ENCODE measurements around the gene HOXB5. TPM values are rescaled to one million over a fixed set of nuclear protein-coding genes. Genes with fewer than 3 reads are reported as not detected.

HOXB5 gene
- total RNA-seq, 1 experiment from 2014 or later, result 19.8 TPM

DNA sequence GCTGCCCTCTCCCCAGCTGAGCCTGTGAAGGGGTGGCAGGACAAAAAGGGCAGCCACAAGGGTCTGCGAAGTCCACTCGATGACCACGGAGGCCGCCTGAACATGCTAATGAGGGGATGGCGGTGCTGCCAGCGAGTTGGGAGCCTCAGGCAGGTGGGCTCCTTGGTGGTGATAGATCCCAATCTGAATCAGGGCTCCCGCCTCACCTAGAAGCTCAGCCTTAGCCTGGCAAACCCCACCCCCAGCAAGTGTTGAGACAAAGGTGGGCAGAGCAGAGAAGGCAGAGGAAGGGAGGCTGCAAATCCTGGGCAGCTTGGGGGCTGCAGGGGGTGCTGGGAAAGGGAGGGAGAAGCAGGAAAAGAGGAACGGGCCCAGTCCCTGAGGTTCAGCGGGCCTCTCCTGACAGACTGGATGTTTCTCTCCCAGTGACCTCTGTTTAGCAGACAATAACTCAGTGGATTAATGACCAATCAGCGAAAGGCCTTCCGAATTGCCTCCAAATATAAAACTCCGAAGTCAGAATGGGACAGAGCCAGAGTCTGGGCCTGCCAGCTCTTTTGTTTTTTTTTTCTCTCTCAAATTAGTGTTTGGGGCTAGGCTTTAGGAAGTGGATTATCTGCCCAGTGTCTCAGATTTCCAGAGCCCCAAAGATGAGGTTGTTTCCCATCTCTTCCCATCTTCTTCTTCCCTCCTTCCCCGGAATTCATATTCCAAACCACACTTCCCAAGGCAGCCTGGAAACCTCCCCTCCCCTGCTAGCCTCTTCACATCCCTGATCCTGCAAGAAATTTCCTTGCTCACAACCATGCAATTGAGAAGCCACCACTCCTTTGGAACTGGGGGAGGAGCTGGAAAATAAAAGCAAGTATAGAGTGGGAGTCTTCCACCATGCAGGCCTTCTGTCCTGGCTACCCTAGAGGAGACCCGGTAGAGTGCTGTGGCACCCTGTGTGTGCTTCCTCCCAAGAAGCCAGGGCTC is 33.5 kb downstream of the HOXB5 start:
- Histone ChIP-seq H3K9ac (ENCODE audit: low read length) (no peak overlapping the region), H3K79me2 (ENCODE audit: insufficient read depth, low read length) (peaks cover 5% of the 10 kb centered on the region; the same call in 1 of the 2 replicates), H3K36me3 (ENCODE audit: control insufficient read depth in 1 of 2, insufficient read depth in 2 of 2, low read length in 2 of 2) (no peaks in the 10 kb centered on the region), H3K9me2 (ENCODE audit: insufficient read depth) (no peaks in the 10 kb centered on the region), H3K4me1 (ENCODE audit: control insufficient read depth in 1 of 2, insufficient read depth in 2 of 2, low read length in 2 of 2) (peaks cover 0 to 4% of the 10 kb centered on the region in 2 experiments; a peak in 1 of 4 replicates), H3K9me3 (ENCODE audit: control insufficient read depth in 1 of 2, insufficient read depth in 1 of 2, low read depth in 1 of 2, low read length in 2 of 2) (no peaks in the 10 kb centered on the region), H4K20me1 (ENCODE audit: insufficient read depth) (no peaks in the 10 kb centered on the region), H2AFZ (ENCODE audit: low read depth, low read length, poor library complexity, severe bottlenecking) (no peak overlapping the region), H3K4me2 (ENCODE audit: low read length) (no peak overlapping the region), H3K4me3 (replicated peaks in 1 of 2; ENCODE audit: low read depth in 1 of 2, low read length in 2 of 2) (no peak overlapping the region), H3K27ac (ENCODE audit: low read depth, low read length) (no peak overlapping the region), H3K27me3 (ENCODE audit: insufficient read depth, low read length) (no peaks in the 10 kb centered on the region)
- RAD21 ChIA-PET (ENCODE audit: low non-redundant PET in 1 of 2, low total read pairs in 2 of 2, uncharacterized antibody in 2 of 2, unreplicated experiment in 2 of 2), result no interaction called here
- TF ChIP-seq YY1 (IDR thresholded peaks at IDR 0.05; ENCODE audit: extremely low read depth, insufficient replicate concordance, low read depth, low read length) (no peak), ELF1 (IDR thresholded peaks at IDR 0.05; ENCODE audit: borderline replicate concordance, low read depth) (no peak), CTCF (IDR thresholded peaks at IDR 0.05 in 2 of 3, conservative IDR thresholded peaks at IDR 0.05 in 1 of 3; ENCODE audit: borderline replicate concordance in 1 of 3, insufficient read depth in 1 of 3, low read depth in 2 of 3, low read length in 2 of 3) (no peak), CEBPB (IDR thresholded peaks at IDR 0.05; ENCODE audit: low read depth) (no peak), SP1 (IDR thresholded peaks at IDR 0.05; ENCODE audit: low read depth) (no peak), ZFX (IDR thresholded peaks at IDR 0.05) (no peak)
- TF ChIP-seq, protein P1, sequence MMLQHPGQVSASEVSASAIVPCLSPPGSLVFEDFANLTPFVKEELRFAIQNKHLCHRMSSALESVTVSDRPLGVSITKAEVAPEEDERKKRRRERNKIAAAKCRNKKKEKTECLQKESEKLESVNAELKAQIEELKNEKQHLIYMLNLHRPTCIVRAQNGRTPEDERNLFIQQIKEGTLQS (IDR thresholded peaks at IDR 0.05), result no peak
- POLR2A ChIA-PET, result no interaction called here
- CTCF ChIA-PET, result no interaction called here
- no peak for ATAC-seq
- intact Hi-C loops (cut with micrococcal nuclease), result no loop called here
- no peak for DNase-seq (ENCODE audit: low read depth, low spot score)
- no TSS peak for BruUV-seq (replicated peaks)

Data from HCT116 (cell line).